Stimulated activated CD8-positive, alpha-beta memory T cell treated with anti-CD3 and anti-CD28 coated beads, Interleukin-7, amount 100 ng/mL, for 1 hour (primary cell): ENCODE data around the gene MDC1.
"Not testable (repeated sequence)": the region's sequence is repeated elsewhere in the genome, so short reads cannot be mapped to it uniquely, and the experiment has no call there.

Experiments used
- DNase-seq, 2 donors: peaks; one replicate each; pipeline ENCODE4 v3.0.0-alpha.2; 2020; ENCODE audit warnings: low read depth in 2 of 2

Gene MDC1

DNA sequence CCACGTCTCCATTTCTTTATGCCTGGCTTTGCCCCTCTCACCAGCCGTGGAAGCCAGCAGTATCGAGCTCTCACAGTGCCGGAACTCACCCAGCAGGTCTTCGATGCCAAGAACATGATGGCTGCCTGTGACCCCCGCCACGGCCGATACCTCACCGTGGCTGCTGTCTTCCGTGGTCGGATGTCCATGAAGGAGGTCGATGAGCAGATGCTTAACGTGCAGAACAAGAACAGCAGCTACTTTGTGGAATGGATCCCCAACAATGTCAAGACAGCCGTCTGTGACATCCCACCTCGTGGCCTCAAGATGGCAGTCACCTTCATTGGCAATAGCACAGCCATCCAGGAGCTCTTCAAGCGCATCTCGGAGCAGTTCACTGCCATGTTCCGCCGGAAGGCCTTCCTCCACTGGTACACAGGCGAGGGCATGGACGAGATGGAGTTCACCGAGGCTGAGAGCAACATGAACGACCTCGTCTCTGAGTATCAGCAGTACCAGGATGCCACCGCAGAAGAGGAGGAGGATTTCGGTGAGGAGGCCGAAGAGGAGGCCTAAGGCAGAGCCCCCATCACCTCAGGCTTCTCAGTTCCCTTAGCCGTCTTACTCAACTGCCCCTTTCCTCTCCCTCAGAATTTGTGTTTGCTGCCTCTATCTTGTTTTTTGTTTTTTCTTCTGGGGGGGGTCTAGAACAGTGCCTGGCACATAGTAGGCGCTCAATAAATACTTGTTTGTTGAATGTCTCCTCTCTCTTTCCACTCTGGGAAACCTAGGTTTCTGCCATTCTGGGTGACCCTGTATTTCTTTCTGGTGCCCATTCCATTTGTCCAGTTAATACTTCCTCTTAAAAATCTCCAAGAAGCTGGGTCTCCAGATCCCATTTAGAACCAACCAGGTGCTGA is 7.0 kb upstream of the MDC1 start:
- not testable (repeated sequence) for DNase-seq

DNA sequence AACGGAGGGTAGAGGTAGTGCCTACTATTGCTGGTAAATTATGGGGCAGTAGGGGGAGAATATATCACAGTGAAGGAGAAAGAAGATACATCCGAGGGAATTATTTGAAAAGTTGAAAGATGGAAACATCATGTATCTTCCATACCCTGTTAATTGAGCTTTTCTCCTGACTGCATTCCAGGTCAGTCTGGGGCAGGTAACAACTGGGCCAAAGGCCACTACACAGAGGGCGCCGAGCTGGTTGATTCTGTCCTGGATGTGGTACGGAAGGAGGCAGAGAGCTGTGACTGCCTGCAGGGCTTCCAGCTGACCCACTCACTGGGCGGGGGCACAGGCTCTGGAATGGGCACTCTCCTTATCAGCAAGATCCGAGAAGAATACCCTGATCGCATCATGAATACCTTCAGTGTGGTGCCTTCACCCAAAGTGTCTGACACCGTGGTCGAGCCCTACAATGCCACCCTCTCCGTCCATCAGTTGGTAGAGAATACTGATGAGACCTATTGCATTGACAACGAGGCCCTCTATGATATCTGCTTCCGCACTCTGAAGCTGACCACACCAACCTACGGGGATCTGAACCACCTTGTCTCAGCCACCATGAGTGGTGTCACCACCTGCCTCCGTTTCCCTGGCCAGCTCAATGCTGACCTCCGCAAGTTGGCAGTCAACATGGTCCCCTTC is 6.2 kb upstream of the MDC1 start:
- not testable (repeated sequence) for DNase-seq

- DNase-seq = peak; percentile 72 to 87
Observed at GRCh38 chr6:30722280-30723112, 5.4 kb upstream of the MDC1 start.

DNA sequence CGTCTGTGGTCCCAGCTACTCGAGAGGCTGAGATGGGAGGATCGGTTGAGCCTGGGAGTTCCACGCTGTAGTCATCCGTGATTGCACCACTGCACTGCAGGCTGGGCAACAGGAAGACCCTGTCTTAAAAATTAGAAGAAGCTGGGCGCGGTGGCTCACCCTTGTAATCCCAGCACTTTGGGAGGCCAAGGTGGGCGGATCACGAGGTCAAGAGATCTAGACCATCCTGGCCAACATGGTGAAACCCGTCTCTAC is 4.9 kb upstream of the MDC1 start:
- not testable (repeated sequence) for DNase-seq

DNA sequence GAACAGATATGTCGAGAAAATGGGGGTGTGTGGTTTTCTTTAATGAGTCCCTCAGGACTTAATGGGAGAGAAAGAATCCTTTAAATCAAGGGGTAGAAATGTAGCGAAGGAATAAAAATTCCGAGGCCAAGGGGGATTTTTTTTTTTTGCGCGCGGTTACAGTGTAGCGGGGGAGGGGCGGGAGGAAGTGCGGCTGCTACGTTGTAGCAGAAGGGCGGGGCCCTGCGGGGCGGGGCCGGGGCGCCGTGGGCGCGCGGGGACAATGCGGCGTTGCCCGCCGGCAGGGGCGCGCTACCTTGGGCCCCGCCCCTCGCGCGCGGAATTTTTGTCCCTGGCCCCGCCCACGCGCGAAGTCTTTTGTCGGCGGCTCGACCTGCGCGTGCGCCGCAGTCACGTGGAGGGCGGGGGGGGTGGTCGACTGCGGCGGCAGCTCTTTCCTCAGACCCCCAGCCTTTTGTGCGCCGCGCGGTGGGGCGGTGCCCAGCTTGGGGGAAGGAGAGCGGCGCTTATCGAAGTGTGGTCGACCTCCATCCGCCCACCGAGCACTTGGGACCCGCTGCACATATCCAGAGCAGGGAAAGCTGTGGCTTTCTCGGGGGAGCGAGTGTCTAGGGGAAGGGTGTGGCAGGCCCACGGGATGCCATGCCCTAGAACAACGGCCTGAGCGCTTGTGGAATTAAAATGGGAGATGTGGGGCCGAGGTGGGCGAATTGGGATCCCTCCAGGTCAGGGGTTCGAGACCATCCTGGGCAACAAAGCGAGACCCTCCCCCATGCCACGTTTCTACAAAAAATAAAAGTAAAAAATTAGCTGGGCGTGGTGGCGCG is 4.3 kb upstream of the MDC1 start:
- peak; percentile 89 to 93 for DNase-seq

GRCh38 chr6:30720738-30721197 is 3.7 kb upstream of the MDC1 start:
- DNase-seq = no peak

DNA sequence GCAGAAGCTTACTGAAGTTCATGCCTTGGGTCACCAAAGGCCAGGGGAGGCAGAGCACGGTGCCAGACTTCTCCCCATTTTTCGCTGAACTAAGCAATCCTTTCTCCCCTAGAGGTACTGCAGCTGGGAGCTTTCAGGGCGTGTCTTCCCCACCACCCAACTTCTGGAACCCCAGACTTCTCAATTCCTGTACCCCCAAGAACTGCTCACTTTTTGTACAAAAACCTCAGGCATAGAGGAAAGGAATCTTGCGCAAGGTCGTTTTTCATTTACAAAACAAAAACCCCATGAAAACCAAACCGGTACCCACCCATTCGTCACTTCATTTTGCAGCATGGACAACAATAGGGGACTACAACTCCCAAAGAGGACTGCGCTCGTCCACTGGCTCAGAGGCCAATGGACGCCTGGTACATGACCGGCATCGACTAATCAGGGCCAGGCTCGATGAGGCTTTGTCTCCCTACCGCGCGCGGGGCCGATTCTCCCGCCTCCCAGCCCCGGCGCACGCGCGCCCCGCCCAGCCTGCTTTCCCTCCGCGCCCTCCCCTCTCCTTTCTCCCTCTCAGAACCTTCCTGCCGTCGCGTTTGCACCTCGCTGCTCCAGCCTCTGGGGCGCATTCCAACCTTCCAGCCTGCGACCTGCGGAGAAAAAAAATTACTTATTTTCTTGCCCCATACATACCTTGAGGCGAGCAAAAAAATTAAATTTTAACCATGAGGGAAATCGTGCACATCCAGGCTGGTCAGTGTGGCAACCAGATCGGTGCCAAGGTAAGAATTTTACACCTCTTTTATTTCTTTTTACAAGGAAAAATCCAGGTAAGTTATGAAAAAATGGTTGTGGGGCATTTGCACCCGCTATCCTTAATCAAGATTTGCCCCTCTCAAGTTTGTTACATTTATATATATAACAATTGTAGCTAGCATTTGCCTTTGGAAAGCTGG is 3.0 kb upstream of the MDC1 start, which contains the start of gene TUBB:
TSS of gene TUBB (plus strand) at position 562 of the 947 bp plus-strand sequence. CDS start at position 717, 155 bp downstream.
- peak; percentile 86 to 91 for DNase-seq

DNA sequence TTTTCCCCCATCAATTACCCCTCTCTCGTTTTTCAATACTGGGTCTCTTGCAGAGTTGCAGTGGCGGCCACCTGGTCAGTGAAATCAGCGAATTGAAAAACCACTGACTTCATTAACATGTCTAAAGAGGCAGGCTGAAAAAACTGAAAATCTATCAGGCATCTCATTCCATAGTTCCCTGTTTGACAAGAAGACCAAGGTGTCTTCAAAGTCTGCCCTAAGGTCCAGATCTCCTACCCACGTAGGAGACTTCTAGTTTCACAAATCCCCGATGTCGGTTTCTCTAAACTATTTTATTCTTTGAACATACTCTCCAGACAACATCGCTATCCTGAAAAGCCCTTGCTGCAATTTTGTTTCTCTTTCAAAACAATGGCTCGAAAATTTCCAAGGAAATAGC is 2.3 kb upstream of the MDC1 start:
- no peak for DNase-seq

- DNase-seq = not testable (repeated sequence)
Observed at GRCh38 chr6:30717845-30718720, 1.0 kb upstream of the MDC1 start.

DNA sequence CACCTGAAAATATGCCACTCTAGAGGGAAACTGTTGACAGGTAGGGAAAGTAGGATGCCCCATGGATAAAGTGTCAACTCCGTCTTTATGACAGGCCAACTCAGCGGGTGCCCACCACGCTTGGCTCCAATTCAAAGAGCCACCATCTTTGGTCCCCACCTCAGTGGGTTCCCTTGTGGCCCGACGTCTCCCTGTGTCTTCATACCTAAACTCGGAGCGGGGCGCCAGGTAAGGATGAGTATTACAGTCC is 277 bp downstream of the MDC1 start:
- no peak for DNase-seq

DNA sequence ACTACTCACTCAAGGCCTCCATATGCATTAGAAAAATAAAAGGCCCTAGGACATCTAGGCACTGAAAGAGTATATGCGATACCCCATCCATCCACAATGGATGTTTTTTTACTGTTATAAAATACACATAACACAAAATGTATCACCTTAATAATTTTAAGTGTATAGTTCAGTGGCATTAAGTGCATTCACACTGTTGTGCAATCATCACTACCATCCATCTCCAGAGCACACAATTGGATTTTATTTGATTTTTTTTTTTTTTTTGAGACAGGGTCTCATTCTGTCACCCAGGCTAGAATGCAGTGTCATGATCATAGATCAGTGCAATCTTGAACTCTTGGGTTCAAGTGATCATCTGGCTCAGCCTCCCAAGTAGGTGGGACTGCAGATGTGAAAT is 2.8 kb downstream of the MDC1 start:
- DNase-seq = no peak

- no peak for DNase-seq
Observed at GRCh38 chr6:30712441-30712945, 4.6 kb downstream of the MDC1 start.

GRCh38 chr6:30711758-30712380 is 5.2 kb downstream of the MDC1 start:
- no peak for DNase-seq

GRCh38 chr6:30709101-30709868 is 7.8 kb downstream of the MDC1 start:
- no peak for DNase-seq

GRCh38 chr6:30707281-30707850 is 9.7 kb downstream of the MDC1 start:
- no peak for DNase-seq

GRCh38 chr6:30705620-30706019 is 11.5 kb downstream of the MDC1 start:
- no peak for DNase-seq

DNA sequence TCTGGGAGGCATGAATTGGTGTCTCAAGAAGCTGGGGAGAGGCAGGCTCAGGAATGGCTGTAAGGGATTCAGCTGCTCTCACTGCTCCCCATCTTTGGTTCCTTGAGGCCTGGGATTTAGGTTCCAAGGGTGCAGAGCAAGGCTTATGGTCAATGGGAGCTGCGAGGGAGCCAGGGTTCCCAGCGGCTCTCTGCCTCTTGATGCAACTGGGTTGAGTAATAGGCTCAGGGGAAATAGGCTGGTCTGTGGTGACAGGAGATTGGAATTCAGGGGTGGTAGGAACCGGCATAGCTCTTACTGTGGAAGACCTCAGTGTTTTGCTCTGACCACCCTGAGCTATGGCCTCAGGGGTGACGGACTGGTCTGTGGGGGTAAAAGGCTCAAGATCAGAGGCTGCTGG is 13.3 kb downstream of the MDC1 start:
- no peak for DNase-seq

DNA sequence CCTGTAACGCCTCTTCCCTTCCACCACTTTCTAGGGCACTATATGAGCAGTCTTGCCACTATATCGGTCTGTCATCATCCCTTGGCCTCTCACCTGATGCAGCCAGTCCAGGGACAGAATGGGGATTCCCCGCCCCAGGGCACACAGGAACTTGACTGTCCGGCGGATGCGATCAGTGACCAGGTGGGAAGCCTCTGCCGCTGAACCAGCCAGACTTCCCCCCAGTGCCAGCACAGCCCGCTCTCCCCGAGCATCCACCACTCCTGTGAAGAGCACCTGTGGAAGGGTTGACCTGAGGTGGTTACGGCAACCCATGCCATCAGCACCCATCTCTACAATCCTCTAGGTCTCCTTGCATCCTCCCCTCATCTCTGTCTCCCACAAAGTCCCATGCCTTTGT is 14.1 kb downstream of the MDC1 start:
- DNase-seq = no peak
